ENCODE results near the gene ZNF649. TPM values are rescaled to one million over a fixed set of nuclear protein-coding genes. Genes with fewer than 3 reads are reported as not detected.

Gene ZNF649
- total and polyA plus RNA-seq, 10 of the 15 experiments (the other 5 are each of a cell fraction or from before 2014, with no cell fraction given), result 0.87 to 9.7 (median 4.7) TPM

DNA sequence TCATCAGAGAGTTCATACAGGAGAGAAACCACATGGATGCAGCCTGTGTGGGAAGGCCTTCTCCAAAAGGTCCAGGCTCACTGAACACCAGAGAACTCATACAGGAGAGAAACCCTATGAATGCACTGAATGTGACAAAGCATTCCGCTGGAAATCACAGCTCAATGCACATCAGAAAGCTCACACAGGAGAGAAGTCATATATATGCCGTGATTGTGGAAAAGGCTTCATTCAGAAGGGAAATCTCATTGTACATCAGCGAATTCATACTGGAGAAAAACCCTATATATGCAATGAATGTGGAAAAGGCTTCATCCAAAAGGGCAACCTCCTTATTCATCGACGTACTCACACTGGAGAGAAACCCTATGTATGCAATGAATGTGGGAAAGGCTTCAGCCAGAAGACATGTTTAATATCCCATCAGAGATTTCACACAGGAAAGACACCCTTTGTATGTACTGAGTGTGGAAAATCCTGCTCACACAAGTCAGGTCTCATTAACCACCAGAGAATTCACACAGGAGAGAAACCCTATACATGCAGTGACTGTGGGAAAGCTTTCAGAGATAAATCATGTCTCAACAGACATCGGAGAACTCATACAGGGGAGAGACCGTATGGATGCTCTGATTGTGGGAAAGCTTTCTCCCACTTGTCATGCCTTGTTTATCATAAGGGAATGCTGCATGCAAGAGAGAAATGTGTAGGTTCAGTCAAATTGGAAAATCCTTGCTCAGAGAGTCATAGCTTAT lies 40.2 kb upstream of the ZNF649 start:
- Histone ChIP-seq H3K9me3 (replicated peaks; ENCODE audit: control insufficient read depth, insufficient read depth, low read length) (peaks cover 44% of the 10 kb centered on the region), H3K27ac (ENCODE audit: control insufficient read depth, insufficient read depth) (no peak overlapping the region), H3K9ac (ENCODE audit: control insufficient read depth, insufficient read depth, low read length) (no peak overlapping the region), H3K79me2 (ENCODE audit: control insufficient read depth, insufficient read depth, low read length) (no peaks in the 10 kb centered on the region), H3K4me2 (ENCODE audit: control insufficient read depth, insufficient read depth) (no peak overlapping the region), H4K20me1 (ENCODE audit: control insufficient read depth, insufficient read depth) (no peaks in the 10 kb centered on the region), H2AFZ (ENCODE audit: control insufficient read depth, low read depth, low read length) (no peak overlapping the region), H3K27me3 (replicated peaks in 1 of 2; ENCODE audit: control insufficient read depth in 2 of 2, insufficient read depth in 2 of 2, low read length in 1 of 2) (no peaks in the 10 kb centered on the region), H3K4me1 (ENCODE audit: control insufficient read depth, insufficient read depth, low read length) (no peaks in the 10 kb centered on the region), H3K36me3 (ENCODE audit: control insufficient read depth in 2 of 2, insufficient read depth in 2 of 2, low read length in 1 of 2) (peaks cover 3 to 27% of the 10 kb centered on the region in 2 experiments; a peak in 3 of 4 replicates), H3K4me3 (no peak overlapping the region)
- in situ Hi-C loops (cut with MboI) (no loop called here), intact Hi-C loops (cut with micrococcal nuclease; ENCODE audit: unreplicated experiment) (no loop called here)
- ATAC-seq, result no peak
- POLR2A ChIA-PET, result no interaction called here
- SMC1A ChIA-PET (ENCODE audit: uncharacterized antibody, unreplicated experiment), result no interaction called here
- WGBS (ENCODE audit: insufficient coverage, insufficient replicate concordance, low lambda C conversion rate, missing lambda C conversion rate), result 91% methylated on average over 7 of the region's 7 CpGs
- TF ChIP-seq KLF5 (IDR thresholded peaks at IDR 0.05; ENCODE audit: partially characterized antibody) (peak; percentile 63), CBX5 (IDR thresholded peaks at IDR 0.05; ENCODE audit: low read depth) (peak; percentile 78; the same call in 1 of the 2 replicates), SMARCA5 (IDR thresholded peaks at IDR 0.05) (no peak)
- no peak for DNase-seq (ENCODE audit: low read depth, low spot score)
- no TSS peak for BruUV-seq (replicated peaks)
- RAD21 ChIA-PET (ENCODE audit: unreplicated experiment), result no interaction called here
- FAIRE-seq, result no peak
- CTCF ChIA-PET, result interaction anchor here (1.5 kb wide), 1 partner anchor 165 kb away, joined by 4 read pairs; no protein-coding TSS in a partner anchor

DNA sequence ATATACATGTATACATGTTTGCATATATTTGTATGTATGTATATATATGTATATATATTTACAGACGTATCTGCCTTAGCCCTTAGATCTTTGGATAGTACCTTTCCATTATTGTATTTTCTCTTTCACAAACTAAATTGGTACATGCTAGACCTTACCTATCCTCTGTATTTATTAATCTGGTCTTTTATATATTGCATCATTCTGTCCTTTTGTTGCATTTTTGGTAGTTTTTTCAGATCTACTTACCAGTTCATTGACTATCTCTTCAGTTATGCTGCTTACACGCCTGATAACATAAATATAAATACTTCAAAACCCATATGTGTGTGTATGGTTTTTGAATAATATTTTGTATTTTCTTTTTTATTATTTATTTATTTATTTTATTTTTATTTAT lies 34.1 kb upstream of the ZNF649 start:
- Histone ChIP-seq H2AFZ (ENCODE audit: control insufficient read depth, low read depth, low read length) (no peak overlapping the region), H4K20me1 (ENCODE audit: control insufficient read depth, insufficient read depth) (no peaks in the 10 kb centered on the region), H3K9me3 (replicated peaks; ENCODE audit: control insufficient read depth, insufficient read depth, low read length) (peaks cover 35% of the 10 kb centered on the region), H3K4me1 (ENCODE audit: control insufficient read depth, insufficient read depth, low read length) (no peaks in the 10 kb centered on the region), H3K27ac (ENCODE audit: control insufficient read depth, insufficient read depth) (no peak overlapping the region), H3K27me3 (replicated peaks in 1 of 2; ENCODE audit: control insufficient read depth in 2 of 2, insufficient read depth in 2 of 2, low read length in 1 of 2) (no peaks in the 10 kb centered on the region), H3K9ac (ENCODE audit: control insufficient read depth, insufficient read depth, low read length) (no peak overlapping the region), H3K36me3 (ENCODE audit: control insufficient read depth in 2 of 2, insufficient read depth in 2 of 2, low read length in 1 of 2) (peaks cover 5 to 28% of the 10 kb centered on the region in 2 experiments), H3K4me2 (ENCODE audit: control insufficient read depth, insufficient read depth) (no peak overlapping the region), H3K79me2 (ENCODE audit: control insufficient read depth, insufficient read depth, low read length) (no peaks in the 10 kb centered on the region), H3K4me3 (no peak overlapping the region)
- DNase-seq (ENCODE audit: low read depth, low spot score), result no peak
- intact Hi-C loops (cut with micrococcal nuclease; ENCODE audit: unreplicated experiment), result no loop called here
- ChIA-PET CTCF (no interaction called here), SMC1A (ENCODE audit: uncharacterized antibody, unreplicated experiment) (no interaction called here), RAD21 (ENCODE audit: unreplicated experiment) (no interaction called here), POLR2A (no interaction called here)
- no TSS peak for BruUV-seq (replicated peaks)
- TF ChIP-seq, protein P1, sequence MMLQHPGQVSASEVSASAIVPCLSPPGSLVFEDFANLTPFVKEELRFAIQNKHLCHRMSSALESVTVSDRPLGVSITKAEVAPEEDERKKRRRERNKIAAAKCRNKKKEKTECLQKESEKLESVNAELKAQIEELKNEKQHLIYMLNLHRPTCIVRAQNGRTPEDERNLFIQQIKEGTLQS (IDR thresholded peaks at IDR 0.05; ENCODE audit: borderline replicate concordance, extremely low read depth, low read depth, low read length), result no peak
- TF ChIP-seq ZSCAN29 (IDR thresholded peaks at IDR 0.05), result no peak
- no peak for TF ChIP-seq RB1 (IDR thresholded peaks at IDR 0.05; ENCODE audit: borderline replicate concordance)
- no peak for TF ChIP-seq ZZZ3 (IDR thresholded peaks at IDR 0.05; ENCODE audit: control insufficient read depth, insufficient read length, low read depth)
- no peak for ATAC-seq
- no peak for FAIRE-seq
- in situ Hi-C loops (cut with MboI), result no loop called here
- 91% methylated on average over 2 of the region's 2 CpGs for WGBS (ENCODE audit: insufficient coverage, insufficient replicate concordance, low lambda C conversion rate, missing lambda C conversion rate)
